Activated naive CD4-positive, alpha-beta T cell treated with anti-CD3 and anti-CD28 coated beads, Interleukin-2, amount 50 U/mL, for 72 hours (primary cell): ENCODE results near the gene TUBGCP6. TPM values are rescaled to one million over a fixed set of nuclear protein-coding genes. Genes with fewer than 3 reads are reported as not detected.
A peak's percentile ranks its signal among the peaks of the same experiment; 100 is the strongest.

ENCODE experiments used
- ATAC-seq, 2 donors: fragments of 150-1000 bp; cut with Tn5 transposase; 2 replicates each; pipeline ENCODE4 v1.10.0; 2021; ENCODE audit warnings: mild to moderate bottlenecking in 2 of 2, moderate library complexity in 2 of 2
- DNase-seq, 2 donors: peaks; one replicate each; pipeline ENCODE4 v3.0.0; 2021 to 2022; ENCODE audit warnings: low spot score in 2 of 2
- H3K27ac Mint-ChIP-seq, 2 donors: one replicate each; pipeline ENCODE4 v1.8.0; 2022; ENCODE audit warnings: mild to moderate bottlenecking in 2 of 2, mixed read lengths in 2 of 2
- H3K36me3 Mint-ChIP-seq, 2 donors: one replicate each; pipeline ENCODE4 v1.8.0; 2022; ENCODE audit warnings: mixed read lengths in 2 of 2
- H3K9me3 Mint-ChIP-seq, 2 donors: one replicate each; pipeline ENCODE4 v1.8.0; 2022; ENCODE audit warnings: mixed read lengths in 2 of 2
- total RNA-seq, 2 donors: library from RNA; stranded (reverse); gene quantifications; one replicate each; pipeline ENCODE4 v1.2.3, GENCODE V29; 2022

TUBGCP6 gene
- total RNA-seq, 2 donors from 2014 or later, result 49.6 to 50.9 TPM

- Mint-ChIP-seq H3K9me3 (no peaks in the 10 kb centered on the region), H3K27ac (no peak overlapping the region), H3K36me3 (no peaks in the 10 kb centered on the region)
- DNase-seq (no peak), ATAC-seq (no peak)
Measured at GRCh38 chr22:50203288-50203687, 41.5 kb downstream of the TUBGCP6 start.

- Mint-ChIP-seq H3K27ac (peak overlapping the region; percentile 70 to 82), H3K9me3 (no peaks in the 10 kb centered on the region), H3K36me3 (no peaks in the 10 kb centered on the region)
- ATAC-seq (no peak), DNase-seq (no peak)
Measured at GRCh38 chr22:50202130-50202666, 42.6 kb downstream of the TUBGCP6 start.

- no peaks in the 10 kb centered on the region for H3K9me3 Mint-ChIP-seq
- no peaks in the 10 kb centered on the region for H3K36me3 Mint-ChIP-seq
- peak; percentile 33 to 34 for ATAC-seq
- H3K27ac Mint-ChIP-seq, result peak overlapping the region; percentile 70 to 82
- no peak for DNase-seq
Measured at GRCh38 chr22:50201191-50202129, 43.4 kb downstream of the TUBGCP6 start.

- ATAC-seq, result peak; percentile 91 to 92
- Mint-ChIP-seq H3K36me3 (no peaks in the 10 kb centered on the region), H3K9me3 (no peaks in the 10 kb centered on the region), H3K27ac (peak within 1 kb of the TSS; percentile 70 to 82)
- DNase-seq, result peak; percentile 90 to 92
Measured at GRCh38 chr22:50200461-50201190, 44.2 kb downstream of the TUBGCP6 start, which contains the start of gene SELENOO. Gene SELENOO (plus strand): TSS chr22:50201011. CDS start chr22:50201037, 26 bp downstream.

- ATAC-seq, result peak in 1 of 2 donors; percentile 2
- H3K9me3 Mint-ChIP-seq, result no peaks in the 10 kb centered on the region
- peak overlapping the region in 1 of 2 donors; percentile 44 for H3K27ac Mint-ChIP-seq
- DNase-seq, result no peak
- H3K36me3 Mint-ChIP-seq, result no peaks in the 10 kb centered on the region
Measured at GRCh38 chr22:50199829-50200460, 44.9 kb downstream of the TUBGCP6 start.

- Mint-ChIP-seq H3K27ac (peak overlapping the region in 1 of 2 donors; percentile 44), H3K36me3 (no peaks in the 10 kb centered on the region), H3K9me3 (no peaks in the 10 kb centered on the region)
- no peak for DNase-seq
- no peak for ATAC-seq
Measured at GRCh38 chr22:50199251-50199721, 45.5 kb downstream of the TUBGCP6 start.

- no peak for ATAC-seq
- no peaks in the 10 kb centered on the region for H3K36me3 Mint-ChIP-seq
- H3K27ac Mint-ChIP-seq, result no peak overlapping the region
Measured at GRCh38 chr22:50198624-50199017, 46.2 kb downstream of the TUBGCP6 start.

GRCh38 chr22:50197856-50198623, 46.8 kb downstream of the TUBGCP6 start:
- H3K36me3 Mint-ChIP-seq, result no peaks in the 10 kb centered on the region
- DNase-seq (no peak), ATAC-seq (no peak)
- H3K27ac Mint-ChIP-seq, result no peak overlapping the region
- H3K9me3 Mint-ChIP-seq, result no peaks in the 10 kb centered on the region

More at GRCh38 chr22:50198624-50199017, 46.2 kb downstream of the TUBGCP6 start:
- H3K9me3 Mint-ChIP-seq, result no peaks in the 10 kb centered on the region
- no peak for DNase-seq

- ATAC-seq (no peak), DNase-seq (no peak)
- no peak overlapping the region for H3K27ac Mint-ChIP-seq
- no peaks in the 10 kb centered on the region for H3K9me3 Mint-ChIP-seq
- H3K36me3 Mint-ChIP-seq, result peaks cover 0 to 3% of the 10 kb centered on the region in 2 donors
Measured at GRCh38 chr22:50197000-50197800, 47.6 kb downstream of the TUBGCP6 start.

- no peak overlapping the region for H3K27ac Mint-ChIP-seq
- ATAC-seq (no peak), DNase-seq (no peak)
- H3K36me3 Mint-ChIP-seq, result peaks cover 0 to 11% of the 10 kb centered on the region in 2 donors
- H3K9me3 Mint-ChIP-seq, result no peaks in the 10 kb centered on the region
Measured at GRCh38 chr22:50196256-50196655, 48.6 kb downstream of the TUBGCP6 start.

- Mint-ChIP-seq H3K36me3 (peaks cover 0 to 13% of the 10 kb centered on the region in 2 donors), H3K27ac (no peak overlapping the region), H3K9me3 (no peaks in the 10 kb centered on the region)
- no peak for ATAC-seq
- no peak for DNase-seq
Measured at GRCh38 chr22:50194037-50194805, 50.6 kb downstream of the TUBGCP6 start.

GRCh38 chr22:50193621-50194020, 51.2 kb downstream of the TUBGCP6 start:
- no peak for ATAC-seq
- H3K27ac Mint-ChIP-seq, result no peak overlapping the region

GRCh38 chr22:50192436-50193204, 52.2 kb downstream of the TUBGCP6 start:
- no peaks in the 10 kb centered on the region for H3K9me3 Mint-ChIP-seq
- H3K27ac Mint-ChIP-seq, result peak overlapping the region; percentile 90 to 97
- DNase-seq (no peak), ATAC-seq (no peak)
- H3K36me3 Mint-ChIP-seq, result peaks cover 0 to 13% of the 10 kb centered on the region in 2 donors

More at GRCh38 chr22:50193621-50194020, 51.2 kb downstream of the TUBGCP6 start:
- no peak for DNase-seq
- peaks cover 0 to 13% of the 10 kb centered on the region in 2 donors for H3K36me3 Mint-ChIP-seq
- H3K9me3 Mint-ChIP-seq, result no peaks in the 10 kb centered on the region
